Dedifferentiated amniotic fluid mesenchymal stem cell (primary cell): ENCODE results near the gene FASN.

Experiments
- DNase-seq: peaks from one replicate; pipeline ENCODE4 v3.0.0-alpha.2; 2016; ENCODE audit errors: extremely low spot score

Gene FASN

DNA sequence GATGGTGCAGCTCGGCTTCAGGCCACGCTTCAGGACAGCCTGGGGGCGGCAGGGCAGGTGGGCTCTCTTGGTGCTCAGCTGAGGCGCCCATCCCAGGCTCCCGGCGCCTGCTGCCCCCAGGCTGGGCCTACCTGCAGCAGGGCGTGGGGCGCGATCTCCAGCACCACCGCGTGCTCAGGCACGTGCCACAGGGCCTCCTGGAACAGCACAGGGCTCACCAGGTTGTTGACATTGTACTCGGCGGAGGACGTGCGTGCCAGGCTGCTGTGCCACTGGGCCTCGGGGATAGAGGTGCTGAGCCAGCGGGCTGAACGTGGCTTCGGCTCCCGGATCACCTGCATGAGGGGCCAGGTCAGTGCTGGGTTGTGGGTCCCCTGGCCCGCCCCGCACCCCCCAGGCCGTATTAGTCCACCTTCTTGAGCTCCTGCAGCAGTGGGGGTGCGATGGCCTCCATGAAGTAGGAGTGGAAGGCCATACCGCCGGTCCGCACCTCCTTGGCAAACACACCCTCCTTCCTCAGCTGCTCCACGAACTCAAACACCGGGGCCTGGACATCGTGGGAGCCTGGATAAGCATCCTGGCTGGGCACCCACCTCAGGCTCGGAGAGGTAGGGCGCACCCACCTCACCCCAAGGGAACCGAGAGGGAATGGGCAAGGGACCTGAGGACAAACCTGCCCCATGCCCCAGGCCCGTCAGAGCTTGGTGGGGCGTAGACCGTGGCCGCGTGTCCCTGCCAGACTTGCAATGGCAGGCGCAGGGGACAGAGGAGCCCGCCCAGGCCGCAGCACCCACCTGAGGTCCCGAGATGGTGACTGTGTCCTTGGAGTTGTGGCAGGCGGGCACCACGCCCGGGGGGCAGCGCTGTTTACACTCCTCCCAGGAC, 9.0 kb downstream of the FASN start:
- DNase-seq, result no peak

- DNase-seq, result no peak
Observed at GRCh38 chr17:82087961-82088837, 9.8 kb downstream of the FASN start.

- DNase-seq, result no peak
Observed at GRCh38 chr17:82086941-82087906, 10.8 kb downstream of the FASN start.

DNA sequence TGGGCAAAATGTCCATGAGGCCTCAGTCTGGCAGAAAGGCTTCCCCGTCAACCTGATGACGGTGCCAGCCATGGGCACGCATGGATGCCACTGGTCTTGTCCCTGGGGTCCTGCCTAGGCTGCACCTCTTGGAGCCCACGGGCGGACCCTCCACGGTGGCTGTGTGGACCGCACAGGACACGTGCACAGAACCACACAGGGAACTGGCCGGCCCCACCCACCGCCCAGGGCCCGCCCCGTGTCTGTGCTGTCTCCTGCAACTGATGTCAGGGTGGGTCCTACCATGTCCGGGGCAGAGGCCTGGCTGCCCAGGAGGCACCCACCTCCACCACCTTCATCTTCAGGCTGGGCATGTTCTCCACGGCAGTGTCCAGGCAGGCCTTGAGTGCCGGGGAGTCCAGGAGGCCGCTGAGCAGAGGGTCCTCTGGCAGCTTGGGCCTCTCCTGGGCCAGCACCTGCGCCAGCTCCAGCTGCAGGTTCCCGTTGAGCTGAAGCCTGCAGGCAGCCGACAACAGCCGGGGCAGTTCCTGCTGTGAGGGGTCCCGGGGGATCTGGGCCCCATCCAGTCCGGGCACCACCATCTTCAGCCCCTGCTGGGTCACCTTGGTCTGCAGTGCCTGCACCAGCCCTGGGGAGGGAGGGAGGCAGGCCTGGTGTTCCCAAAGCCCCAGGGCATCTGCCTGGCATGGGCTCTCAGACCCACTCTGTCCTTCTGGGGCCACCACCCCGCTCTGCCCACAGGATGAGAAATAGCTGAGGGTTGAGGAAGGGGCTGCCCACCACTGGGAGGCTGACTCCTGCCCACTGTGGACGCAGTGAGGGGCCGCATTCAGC, 11.9 kb downstream of the FASN start:
- DNase-seq, result no peak

DNA sequence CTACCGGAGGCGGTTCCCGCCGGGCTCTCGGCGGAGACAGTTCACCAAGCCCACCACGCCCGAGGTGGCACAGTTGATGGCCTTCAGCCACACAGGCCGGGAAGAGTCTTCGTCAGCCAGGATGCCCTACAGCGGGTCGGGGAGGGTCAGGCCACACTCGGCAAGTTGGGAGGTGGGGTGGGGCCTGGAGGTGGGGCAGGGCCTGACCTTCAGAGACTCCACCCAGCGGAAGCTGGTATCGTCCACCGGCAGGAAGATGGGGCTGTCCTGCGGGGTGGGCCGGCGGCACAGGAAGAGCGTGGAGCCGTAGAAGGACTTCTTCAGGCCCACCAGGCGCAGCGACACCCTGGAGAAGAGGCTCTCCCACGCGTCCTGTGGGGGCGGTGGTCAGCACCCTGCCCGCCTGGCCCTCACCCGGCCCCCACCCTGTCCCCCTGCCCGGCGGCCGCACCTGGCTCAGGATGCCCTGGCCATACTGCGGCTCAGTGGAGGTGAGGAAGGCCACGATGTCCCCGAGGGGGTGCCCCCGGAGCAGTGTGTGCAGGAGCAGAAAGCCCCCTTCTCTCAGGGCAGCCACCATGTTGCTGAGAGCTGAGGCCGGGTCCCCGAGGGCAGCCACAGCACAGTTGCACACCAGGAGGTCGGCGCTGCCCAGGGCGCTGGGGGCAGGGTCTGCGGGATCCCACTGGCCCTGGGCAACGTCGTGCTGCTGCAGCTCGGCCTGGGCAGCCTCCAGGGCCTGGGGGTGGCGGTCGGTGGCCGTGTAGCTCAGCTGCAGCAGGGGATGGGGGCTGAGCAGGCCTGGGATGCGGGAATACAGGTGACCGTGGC, 12.8 kb downstream of the FASN start:
- no peak for DNase-seq

GRCh38 chr17:82084373-82085030, 13.5 kb downstream of the FASN start:
- DNase-seq, result no peak

DNA sequence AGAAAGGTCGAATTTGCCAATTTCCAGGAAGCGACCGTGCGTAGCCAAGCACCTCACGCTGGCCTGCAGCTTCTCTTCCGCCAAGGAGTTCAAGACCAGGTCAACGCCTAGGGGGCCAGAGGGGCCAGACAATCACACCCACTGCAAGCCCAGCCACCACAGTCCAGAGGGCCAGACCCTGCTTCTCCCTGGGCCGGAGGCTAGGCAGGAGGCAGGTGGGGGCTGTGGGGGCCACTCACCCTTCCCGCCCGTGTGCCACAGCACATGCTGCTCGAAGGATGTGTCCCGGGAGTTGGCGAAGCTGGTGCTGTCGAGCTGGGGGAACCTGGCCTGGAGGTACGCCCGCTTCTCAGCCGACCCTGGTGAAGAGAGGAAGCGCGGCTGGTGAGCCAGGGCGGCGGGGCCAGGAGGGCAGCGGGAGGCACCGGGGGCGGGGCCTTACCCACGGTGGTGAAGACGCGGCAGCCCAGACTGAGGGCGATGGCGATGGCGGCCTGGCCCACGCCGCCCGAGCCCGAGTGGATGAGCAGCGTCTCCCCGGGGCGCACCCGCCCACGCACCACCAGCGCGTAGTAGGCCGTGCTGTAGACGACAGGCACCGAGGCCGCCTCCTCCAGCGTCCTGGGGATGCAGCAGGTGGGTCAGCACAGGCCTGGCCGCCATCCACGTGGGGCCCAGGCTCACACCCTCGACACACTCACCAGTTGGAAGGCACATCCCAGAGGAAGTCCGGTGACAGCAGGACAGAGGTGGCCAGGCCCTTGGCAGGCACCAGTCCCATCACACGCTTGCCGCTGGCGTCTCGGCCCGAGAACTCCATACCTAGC, 14.3 kb downstream of the FASN start:
- no peak for DNase-seq

DNA sequence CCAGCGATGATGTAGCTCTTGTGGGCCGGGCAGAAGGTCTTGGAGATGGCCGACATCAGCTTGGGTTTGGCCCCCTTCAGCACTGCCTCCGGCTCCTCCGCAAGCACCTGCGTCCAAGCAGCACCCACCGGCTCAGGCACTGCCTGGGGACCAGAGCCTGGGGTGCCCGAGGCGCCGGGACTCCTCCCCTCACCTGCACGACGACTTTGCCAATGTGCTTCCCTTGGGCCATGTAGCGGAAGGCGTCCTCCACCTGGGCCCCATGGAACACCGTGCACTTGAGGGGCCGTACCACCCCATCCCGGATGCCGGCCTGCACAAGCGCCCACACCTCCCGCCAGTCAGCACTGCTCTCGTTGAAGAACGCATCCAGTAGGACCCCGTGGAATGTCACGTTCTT, 15.0 kb downstream of the FASN start:
- no peak for DNase-seq

DNA sequence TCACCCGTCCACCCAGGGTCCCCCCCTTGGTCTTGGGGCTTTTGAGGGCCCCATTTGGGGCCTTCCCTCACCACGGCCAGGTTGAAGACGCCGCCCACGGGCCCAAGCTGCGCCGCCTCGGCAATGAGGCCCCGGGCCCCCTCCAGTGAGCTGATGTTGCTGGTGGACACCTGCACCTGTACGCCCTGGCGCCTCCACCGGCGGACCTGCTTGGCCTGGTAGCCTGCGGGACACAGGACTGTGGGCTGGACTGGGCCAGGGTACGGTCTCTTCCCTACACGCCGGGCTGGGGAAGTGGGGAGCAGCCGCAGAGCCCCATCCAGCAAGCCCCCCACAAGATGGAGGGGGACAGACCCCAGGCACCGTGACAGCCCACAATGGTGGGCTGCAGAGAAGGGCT, 15.6 kb downstream of the FASN start:
- DNase-seq, result no peak

GRCh38 chr17:82081966-82082365, 16.1 kb downstream of the FASN start:
- no peak for DNase-seq

- DNase-seq, result no peak
Observed at GRCh38 chr17:82081546-82081945, 16.5 kb downstream of the FASN start.

DNA sequence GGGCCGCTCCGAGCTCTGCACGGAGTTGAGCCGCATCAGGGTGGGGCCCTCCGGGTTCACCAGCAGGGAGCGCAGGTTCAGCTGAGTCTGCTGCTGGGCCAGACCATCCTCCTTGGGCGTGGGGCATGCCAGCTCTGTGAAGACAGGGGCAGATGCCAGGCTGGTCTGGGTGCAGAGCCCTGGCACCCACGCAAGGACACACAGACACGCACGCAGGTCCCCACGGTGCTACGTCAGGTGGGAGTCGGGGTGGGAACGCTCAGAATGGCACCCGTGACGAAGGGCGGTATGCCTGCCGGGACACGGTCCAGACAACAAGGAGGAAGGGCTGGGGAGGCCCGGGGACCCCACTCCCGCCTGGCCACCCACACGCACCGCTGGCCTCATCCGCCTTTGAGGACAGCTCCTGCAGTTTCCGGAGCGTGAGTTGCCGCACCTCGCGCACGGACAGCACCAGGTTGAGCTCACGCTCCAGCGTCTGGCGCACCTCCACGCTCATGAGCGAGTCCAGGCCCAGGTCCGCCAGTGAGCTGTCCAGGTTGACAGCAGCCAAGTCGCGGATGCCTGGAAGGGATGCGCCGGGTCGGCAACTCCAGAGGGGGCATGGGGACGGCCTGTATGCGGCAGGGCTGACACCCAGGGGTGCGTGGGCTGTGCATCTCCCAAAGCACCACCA, 17.1 kb downstream of the FASN start:
- DNase-seq, result no peak

DNA sequence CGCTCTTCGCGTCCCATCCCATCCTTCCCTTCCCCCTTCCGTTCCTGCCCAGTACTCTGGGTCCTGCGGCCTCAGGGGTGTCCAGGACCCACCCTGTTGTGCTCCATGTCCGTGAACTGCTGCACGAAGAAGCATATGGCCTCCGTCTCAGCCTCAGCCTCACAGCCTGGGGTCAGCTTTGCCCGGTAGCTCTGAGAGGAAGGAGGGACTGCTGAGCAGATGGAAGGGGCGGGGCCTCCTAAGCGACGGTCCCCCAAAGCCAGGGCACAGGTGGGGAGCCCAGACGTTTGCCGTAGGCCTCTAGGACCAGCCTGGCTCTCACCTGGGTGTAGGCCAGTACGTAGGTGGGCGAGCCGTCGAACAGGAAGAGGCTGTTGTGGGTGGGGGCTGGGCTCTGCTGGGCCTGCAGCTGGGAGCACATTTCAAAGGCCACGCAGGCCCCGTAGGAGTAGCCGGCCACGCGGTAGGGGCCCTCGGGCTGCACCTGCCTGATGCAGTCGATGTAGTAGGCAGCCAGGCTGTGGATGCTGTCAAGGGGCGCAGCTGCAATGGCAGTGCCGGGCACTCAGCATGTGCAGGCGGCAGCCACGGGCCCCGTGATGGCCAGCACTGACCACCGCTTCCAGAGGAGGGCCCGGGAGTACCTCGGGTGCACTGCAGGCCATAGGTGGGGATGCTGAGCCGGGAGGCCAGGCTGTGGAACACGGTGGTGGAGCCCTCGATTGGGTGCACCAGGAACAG, 17.8 kb downstream of the FASN start:
- DNase-seq, result no peak

DNA sequence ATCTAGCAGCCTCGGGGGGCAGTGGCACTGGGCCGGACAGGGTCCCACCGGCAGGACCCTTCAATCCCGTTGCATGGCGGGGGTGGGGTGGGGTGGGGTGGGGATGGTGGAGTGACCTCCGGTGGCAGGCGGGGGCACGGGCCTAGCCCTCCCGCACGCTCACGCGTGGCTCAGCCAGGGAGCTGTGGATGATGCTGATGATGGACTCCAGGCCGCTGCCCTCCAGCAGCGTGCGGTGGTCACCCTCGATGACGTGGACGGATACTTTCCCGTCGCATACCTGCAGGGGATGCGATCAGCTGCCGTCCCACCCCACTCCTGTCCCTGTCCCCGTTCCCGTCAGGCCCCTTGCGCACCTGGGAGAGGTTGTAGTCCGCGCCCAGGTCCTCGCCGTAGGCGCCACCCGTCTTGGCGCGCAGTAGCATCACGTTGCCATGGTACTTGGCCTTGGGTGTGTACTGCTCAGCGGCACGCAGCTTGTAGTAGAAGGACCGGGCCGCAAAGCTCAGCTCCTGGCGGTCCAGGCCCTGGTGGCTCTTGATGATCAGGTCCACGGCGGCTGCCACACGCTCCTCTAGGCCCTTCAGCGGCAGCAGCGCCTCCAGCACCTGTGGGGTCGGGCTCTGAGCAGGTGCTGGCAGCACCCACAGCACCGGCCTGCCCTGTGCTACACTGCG, 18.9 kb downstream of the FASN start:
- no peak for DNase-seq

DNA sequence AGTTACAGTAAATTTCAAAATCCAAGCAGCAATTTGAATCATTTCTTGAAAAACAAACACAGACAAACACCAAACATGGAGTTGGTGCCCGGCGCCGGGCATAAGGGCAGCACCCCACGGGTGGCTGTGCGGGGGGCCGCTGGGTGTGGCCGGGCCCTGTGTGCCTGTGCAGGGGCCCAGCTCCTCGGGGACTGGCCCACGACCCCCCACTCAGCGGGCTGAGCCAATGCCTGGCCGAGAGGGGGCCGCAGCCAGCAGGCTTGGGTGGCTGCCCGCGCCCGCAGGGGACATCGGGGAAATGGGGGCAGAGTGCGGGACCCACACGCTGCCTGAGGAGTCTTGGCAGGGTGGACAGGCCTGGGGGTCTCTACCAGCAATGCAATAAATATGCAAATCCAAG, 19.6 kb downstream of the FASN start:
- no peak for DNase-seq

- no peak for DNase-seq
Observed at GRCh38 chr17:82077617-82078358, 20.2 kb downstream of the FASN start.
